IPS-11a (cell line): Measurements from ENCODE around the gene TRO.
A peak's percentile ranks its signal among the peaks of the same experiment; 100 is the strongest.

Experiments
- H3K4me3 ChIP-seq: one replicate; pipeline ENCODE4 v1.5.1; 2013; ENCODE audit warnings: low read depth, low read length, control low read depth

The TRO gene

GRCh38 chrX:54920610-54921426 is at the start of gene TRO:
TRO (plus strand) TSS chrX:54920824; CDS start chrX:54922247, 1,423 bp downstream.
- peak within 1 kb of the TSS; percentile 82 for H3K4me3 ChIP-seq

GRCh38 chrX:54885740-54886139 is 34.9 kb upstream of the TRO start:
- H3K4me3 ChIP-seq, result no peak overlapping the region

GRCh38 chrX:54891573-54891972 is 29.1 kb upstream of the TRO start:
- no peak overlapping the region for H3K4me3 ChIP-seq

- H3K4me3 ChIP-seq, result no peak overlapping the region
Measured at GRCh38 chrX:54894159-54894558, 26.5 kb upstream of the TRO start.

- no peak overlapping the region for H3K4me3 ChIP-seq
Measured at GRCh38 chrX:54909941-54910340, 10.7 kb upstream of the TRO start.

GRCh38 chrX:54921427-54922021 is 900 bp downstream of the TRO start:
- peak overlapping the region; percentile 82 for H3K4me3 ChIP-seq

- no peak overlapping the region for H3K4me3 ChIP-seq
Measured at GRCh38 chrX:54922547-54922946, 1.9 kb downstream of the TRO start.

- H3K4me3 ChIP-seq, result no peak overlapping the region
Measured at GRCh38 chrX:54923376-54923775, 2.8 kb downstream of the TRO start.

GRCh38 chrX:54926978-54927377 is 6.4 kb downstream of the TRO start:
- no peak overlapping the region for H3K4me3 ChIP-seq

- no peak overlapping the region for H3K4me3 ChIP-seq
Measured at GRCh38 chrX:54928876-54929275, 8.3 kb downstream of the TRO start.

GRCh38 chrX:54930291-54931049 is 9.8 kb downstream of the TRO start:
- no peak overlapping the region for H3K4me3 ChIP-seq

- H3K4me3 ChIP-seq, result no peak overlapping the region
Measured at GRCh38 chrX:54931107-54931506, 10.5 kb downstream of the TRO start.

- H3K4me3 ChIP-seq, result no peak overlapping the region
Measured at GRCh38 chrX:54933150-54933826, 12.7 kb downstream of the TRO start.

GRCh38 chrX:54934058-54934457 is 13.4 kb downstream of the TRO start:
- H3K4me3 ChIP-seq, result no peak overlapping the region

- H3K4me3 ChIP-seq, result no peak overlapping the region
Measured at GRCh38 chrX:54934890-54935289, 14.3 kb downstream of the TRO start.

- H3K4me3 ChIP-seq, result no peak overlapping the region
Measured at GRCh38 chrX:54935306-54935705, 14.7 kb downstream of the TRO start.

- no peak overlapping the region for H3K4me3 ChIP-seq
Measured at GRCh38 chrX:54937416-54937815, 16.8 kb downstream of the TRO start.

GRCh38 chrX:54944816-54945215 is 24.2 kb downstream of the TRO start:
- H3K4me3 ChIP-seq, result no peak overlapping the region

- no peak overlapping the region for H3K4me3 ChIP-seq
Measured at GRCh38 chrX:54945224-54945623, 24.6 kb downstream of the TRO start.

GRCh38 chrX:54950730-54951375 is 30.2 kb downstream of the TRO start:
- no peak overlapping the region for H3K4me3 ChIP-seq

GRCh38 chrX:54961750-54962149 is 41.1 kb downstream of the TRO start:
- no peak overlapping the region for H3K4me3 ChIP-seq
